Measurements from ENCODE around the gene DENND5B.

DENND5B gene

GRCh38 chr12:31590642-31591379 lies at the start of gene DENND5B:
DENND5B (minus strand) TSS chr12:31591136; CDS start chr12:31590832, 304 bp downstream.
- peaks cover 20% of the 10 kb centered on the region for H3K4me1 Mint-ChIP-seq
- peaks cover 5% of the 10 kb centered on the region for H3K9me3 Mint-ChIP-seq
- DNase-seq (ENCODE audit: low spot score in 2 of 2) (no peak), ATAC-seq (replicated peaks; ENCODE audit: extremely low read depth, poor library complexity, severe bottlenecking) (peak; percentile 29)
- no peaks in the 10 kb centered on the region for H3K36me3 Mint-ChIP-seq (ENCODE audit: insufficient read depth)
- peaks cover 78% of the 10 kb centered on the region for H3K27me3 Mint-ChIP-seq
- H3K4me3 Mint-ChIP-seq = peak within 1 kb of the TSS; percentile 80
- no peak within 1 kb of the TSS for H3K27ac Mint-ChIP-seq (ENCODE audit: low read depth)

DNA sequence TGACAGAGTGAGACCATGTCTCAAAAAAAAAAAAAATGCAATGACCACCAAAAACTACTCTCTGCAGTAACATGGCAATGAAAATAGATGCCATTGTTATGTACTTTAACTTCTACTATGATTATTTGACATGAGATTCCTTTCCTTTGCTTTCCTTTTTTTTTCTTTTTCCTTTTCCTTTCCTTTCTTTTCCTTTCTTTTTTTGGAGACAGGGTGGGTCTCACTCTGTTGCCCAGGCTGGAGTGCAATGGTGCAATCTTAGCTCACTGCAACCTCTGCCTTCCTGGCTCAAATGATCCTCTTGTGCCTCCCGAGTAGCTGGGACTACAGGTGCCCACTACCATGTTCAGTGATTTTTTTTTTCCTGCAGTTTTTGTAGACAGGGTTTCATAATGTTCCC lies 43.7 kb upstream of the DENND5B start:
- Mint-ChIP-seq H3K36me3 (ENCODE audit: insufficient read depth) (peaks cover 2% of the 10 kb centered on the region), H3K27ac (ENCODE audit: low read depth) (no peak overlapping the region), H3K9me3 (no peaks in the 10 kb centered on the region), H3K4me3 (no peak overlapping the region), H3K27me3 (peaks cover 23% of the 10 kb centered on the region), H3K4me1 (peaks cover 9% of the 10 kb centered on the region)
- DNase-seq (ENCODE audit: low spot score in 2 of 2) = no peak
- no peak for ATAC-seq (replicated peaks; ENCODE audit: extremely low read depth, poor library complexity, severe bottlenecking)

DNA sequence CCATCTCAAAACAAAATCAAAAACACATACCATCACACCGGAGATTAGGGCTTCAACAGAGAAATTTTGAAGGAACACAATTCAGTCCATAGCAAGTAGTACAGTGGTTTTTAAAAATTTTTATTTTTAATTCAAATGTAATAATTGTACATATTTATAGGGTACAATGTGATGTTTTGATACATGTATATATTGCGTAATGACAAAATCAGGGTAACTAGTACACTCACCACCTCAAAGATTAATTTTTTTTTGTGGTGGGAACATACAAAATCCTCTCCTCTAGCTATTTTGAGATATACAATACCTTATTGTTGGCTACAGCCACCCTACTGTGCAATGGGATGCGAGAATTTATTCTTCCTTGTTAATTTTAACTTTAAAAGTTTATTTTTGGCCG lies 42.5 kb upstream of the DENND5B start:
- peaks cover 2% of the 10 kb centered on the region for H3K36me3 Mint-ChIP-seq (ENCODE audit: insufficient read depth)
- H3K27ac Mint-ChIP-seq (ENCODE audit: low read depth) = no peak overlapping the region
- no peak overlapping the region for H3K4me3 Mint-ChIP-seq
- no peaks in the 10 kb centered on the region for H3K9me3 Mint-ChIP-seq
- H3K27me3 Mint-ChIP-seq = peaks cover 24% of the 10 kb centered on the region
- peaks cover 9% of the 10 kb centered on the region for H3K4me1 Mint-ChIP-seq
- ATAC-seq (replicated peaks; ENCODE audit: extremely low read depth, poor library complexity, severe bottlenecking) (no peak), DNase-seq (ENCODE audit: low spot score in 2 of 2) (no peak)

DNA sequence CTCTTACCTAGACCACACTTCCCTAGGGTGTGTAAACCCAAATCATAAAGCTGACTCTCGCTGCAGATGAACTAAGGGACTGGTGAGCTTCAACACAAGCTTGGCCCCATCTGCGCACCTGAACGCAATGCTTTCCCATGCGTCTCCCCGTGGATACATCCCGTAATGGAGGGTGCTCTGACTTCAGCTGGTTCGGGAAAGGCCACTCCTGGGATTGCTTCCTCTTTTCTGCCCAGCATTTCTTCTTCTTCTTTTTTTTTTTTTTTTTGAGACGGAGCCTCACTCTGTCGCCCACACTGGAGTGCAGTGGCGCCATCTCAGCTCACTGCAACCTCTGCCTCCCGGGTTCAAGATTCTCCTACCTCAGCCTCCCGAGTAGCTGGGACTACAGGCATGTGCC lies 40.9 kb upstream of the DENND5B start:
- Mint-ChIP-seq H3K9me3 (no peaks in the 10 kb centered on the region), H3K27me3 (peaks cover 25% of the 10 kb centered on the region), H3K36me3 (ENCODE audit: insufficient read depth) (peaks cover 2% of the 10 kb centered on the region), H3K4me1 (peaks cover 8% of the 10 kb centered on the region), H3K4me3 (no peak overlapping the region), H3K27ac (ENCODE audit: low read depth) (no peak overlapping the region)
- DNase-seq (ENCODE audit: low spot score in 2 of 2) = no peak
- ATAC-seq (replicated peaks; ENCODE audit: extremely low read depth, poor library complexity, severe bottlenecking) = no peak

DNA sequence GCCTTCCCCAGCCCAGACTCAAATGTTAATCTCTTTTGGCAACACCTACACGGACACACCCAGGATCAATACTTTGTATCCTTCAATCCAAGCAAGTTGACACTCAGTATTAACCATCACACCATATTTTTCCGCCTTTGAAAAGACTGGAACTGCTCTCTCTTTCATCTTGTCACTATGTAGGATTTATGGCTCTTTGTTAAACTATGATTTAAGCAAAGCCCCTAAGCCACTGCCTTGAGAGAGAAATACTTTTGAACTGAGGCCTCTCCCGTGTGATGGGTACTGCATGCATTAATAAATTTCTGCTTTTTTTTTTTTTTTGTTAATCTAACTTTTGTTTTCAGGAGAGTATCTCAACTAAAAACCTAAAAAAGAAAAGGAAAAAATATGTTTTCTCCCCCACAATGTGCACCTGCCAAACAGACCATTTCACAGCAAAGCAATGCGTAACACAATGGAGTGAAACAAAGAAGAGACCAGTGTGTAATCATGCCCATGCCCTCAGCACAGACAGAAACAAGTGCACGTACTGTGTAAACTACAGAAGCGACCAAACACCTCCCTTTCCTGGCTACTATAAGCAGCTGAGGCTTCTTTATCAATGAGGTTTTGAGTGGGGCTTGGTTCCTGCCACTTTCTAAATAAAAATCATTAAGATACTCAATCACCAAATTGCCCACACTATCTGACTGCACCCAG lies 40.2 kb upstream of the DENND5B start:
- no peak overlapping the region for H3K4me3 Mint-ChIP-seq
- H3K4me1 Mint-ChIP-seq = peaks cover 2% of the 10 kb centered on the region
- peaks cover 31% of the 10 kb centered on the region for H3K27me3 Mint-ChIP-seq
- H3K9me3 Mint-ChIP-seq = no peaks in the 10 kb centered on the region
- no peaks in the 10 kb centered on the region for H3K36me3 Mint-ChIP-seq (ENCODE audit: insufficient read depth)
- no peak for DNase-seq (ENCODE audit: low spot score in 2 of 2)
- no peak overlapping the region for H3K27ac Mint-ChIP-seq (ENCODE audit: low read depth)
- no peak for ATAC-seq (replicated peaks; ENCODE audit: extremely low read depth, poor library complexity, severe bottlenecking)

GRCh38 chr12:31629756-31630732 lies 39.1 kb upstream of the DENND5B start:
- no peaks in the 10 kb centered on the region for H3K4me1 Mint-ChIP-seq
- H3K27me3 Mint-ChIP-seq = peaks cover 33% of the 10 kb centered on the region
- no peak for ATAC-seq (replicated peaks; ENCODE audit: extremely low read depth, poor library complexity, severe bottlenecking)
- H3K4me3 Mint-ChIP-seq = no peak overlapping the region
- H3K9me3 Mint-ChIP-seq = no peaks in the 10 kb centered on the region
- H3K27ac Mint-ChIP-seq (ENCODE audit: low read depth) = no peak overlapping the region
- DNase-seq (ENCODE audit: low spot score in 2 of 2) = no peak
- H3K36me3 Mint-ChIP-seq (ENCODE audit: insufficient read depth) = no peaks in the 10 kb centered on the region

- Mint-ChIP-seq H3K4me3 (no peak overlapping the region), H3K9me3 (no peaks in the 10 kb centered on the region), H3K27ac (ENCODE audit: low read depth) (no peak overlapping the region), H3K4me1 (no peaks in the 10 kb centered on the region), H3K36me3 (ENCODE audit: insufficient read depth) (no peaks in the 10 kb centered on the region), H3K27me3 (peaks cover 26% of the 10 kb centered on the region)
- DNase-seq (ENCODE audit: low spot score in 2 of 2) (no peak), ATAC-seq (replicated peaks; ENCODE audit: extremely low read depth, poor library complexity, severe bottlenecking) (no peak)
Observed at GRCh38 chr12:31627456-31628054, 36.6 kb upstream of the DENND5B start.

GRCh38 chr12:31626270-31626995 lies 35.5 kb upstream of the DENND5B start:
- Mint-ChIP-seq H3K27me3 (peaks cover 20% of the 10 kb centered on the region), H3K36me3 (ENCODE audit: insufficient read depth) (no peaks in the 10 kb centered on the region), H3K4me3 (no peak overlapping the region), H3K9me3 (no peaks in the 10 kb centered on the region), H3K27ac (ENCODE audit: low read depth) (no peak overlapping the region), H3K4me1 (no peaks in the 10 kb centered on the region)
- ATAC-seq (replicated peaks; ENCODE audit: extremely low read depth, poor library complexity, severe bottlenecking) = no peak
- no peak for DNase-seq (ENCODE audit: low spot score in 2 of 2)

DNA sequence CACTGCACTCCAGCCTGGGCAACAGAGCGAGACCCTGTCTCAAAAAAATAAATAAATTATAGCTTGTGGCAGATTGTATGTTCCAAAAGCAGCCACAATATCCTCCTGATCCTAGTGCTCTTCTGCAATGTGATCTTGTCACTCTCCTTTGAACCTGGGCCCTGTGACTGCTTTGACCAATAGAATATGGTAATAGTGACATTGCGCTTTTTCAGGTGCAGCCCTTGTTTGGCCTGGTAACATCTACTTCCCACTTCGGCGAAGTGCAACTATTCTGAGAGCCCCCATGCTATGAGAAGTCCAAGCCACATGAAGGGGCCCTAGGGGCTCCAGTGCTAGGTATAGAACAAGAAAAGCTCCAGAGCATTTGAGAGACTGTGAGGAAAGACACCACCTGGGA lies 31.1 kb upstream of the DENND5B start:
- ATAC-seq (replicated peaks; ENCODE audit: extremely low read depth, poor library complexity, severe bottlenecking) = no peak
- no peaks in the 10 kb centered on the region for H3K4me1 Mint-ChIP-seq
- no peak overlapping the region for H3K4me3 Mint-ChIP-seq
- peaks cover 22% of the 10 kb centered on the region for H3K27me3 Mint-ChIP-seq
- no peak for DNase-seq (ENCODE audit: low spot score in 2 of 2)
- no peaks in the 10 kb centered on the region for H3K9me3 Mint-ChIP-seq
- no peak overlapping the region for H3K27ac Mint-ChIP-seq (ENCODE audit: low read depth)
- H3K36me3 Mint-ChIP-seq (ENCODE audit: insufficient read depth) = no peaks in the 10 kb centered on the region

GRCh38 chr12:31620311-31620710 lies 29.4 kb upstream of the DENND5B start:
- Mint-ChIP-seq H3K27me3 (peaks cover 14% of the 10 kb centered on the region), H3K4me3 (no peak overlapping the region), H3K27ac (ENCODE audit: low read depth) (no peak overlapping the region), H3K9me3 (no peaks in the 10 kb centered on the region), H3K36me3 (ENCODE audit: insufficient read depth) (no peaks in the 10 kb centered on the region), H3K4me1 (no peaks in the 10 kb centered on the region)
- ATAC-seq (replicated peaks; ENCODE audit: extremely low read depth, poor library complexity, severe bottlenecking) = no peak
- DNase-seq (ENCODE audit: low spot score in 2 of 2) = no peak

- peaks cover 14% of the 10 kb centered on the region for H3K27me3 Mint-ChIP-seq
- H3K36me3 Mint-ChIP-seq (ENCODE audit: insufficient read depth) = no peaks in the 10 kb centered on the region
- ATAC-seq (replicated peaks; ENCODE audit: extremely low read depth, poor library complexity, severe bottlenecking) = no peak
- H3K9me3 Mint-ChIP-seq = no peaks in the 10 kb centered on the region
- H3K4me3 Mint-ChIP-seq = no peak overlapping the region
- H3K4me1 Mint-ChIP-seq = no peaks in the 10 kb centered on the region
- no peak overlapping the region for H3K27ac Mint-ChIP-seq (ENCODE audit: low read depth)
- no peak for DNase-seq (ENCODE audit: low spot score in 2 of 2)
Observed at GRCh38 chr12:31618228-31619025, 27.5 kb upstream of the DENND5B start.
